Measurements from ENCODE around the gene KCTD5. TPM values are rescaled to one million over a fixed set of nuclear protein-coding genes. Genes with fewer than 3 reads are reported as not detected.

Gene KCTD5
- total and polyA plus RNA-seq, 4 donors: 17.1 to 31.8 (median 24.7) TPM

- H3K4me1 ChIP-seq (ENCODE audit: control insufficient read depth in 5 of 5, insufficient read depth in 5 of 5, low read length in 5 of 5): no peaks in the 10 kb centered on the region
- WGBS, 2 donors: 92 to 93% methylated on average over 29 of the region's 29 CpGs
- H3K36me3 ChIP-seq (ENCODE audit: control insufficient read depth in 4 of 4, insufficient read depth in 4 of 4, low read length in 4 of 4): peaks cover 7 to 83% (median 10%) of the 10 kb centered on the region in 4 donors
- no peak for DNase-seq
- H3K4me3 ChIP-seq: no peak overlapping the region
- no peaks in the 10 kb centered on the region for H3K9me3 ChIP-seq (ENCODE audit: control insufficient read depth in 4 of 4, insufficient read depth in 3 of 4, low read length in 3 of 4)
- ATAC-seq (ENCODE audit: insufficient read depth, low FRiP score): no peak
- no peak overlapping the region for H3K27ac ChIP-seq (ENCODE audit: low read depth in 1 of 2, low read length in 1 of 2)
- no peak overlapping the region for H3K9ac ChIP-seq (ENCODE audit: insufficient read depth in 1 of 2, low read length in 2 of 2)
- no peak for TF ChIP-seq CTCF (IDR thresholded peaks at IDR 0.05; ENCODE audit: control extremely low read depth, extremely low read depth)
- H3K27me3 ChIP-seq (ENCODE audit: control insufficient read depth in 3 of 3, insufficient read depth in 3 of 3, low read length in 2 of 3): no peaks in the 10 kb centered on the region
These were observed 19.6 kb downstream of the KCTD5 start for GRCh38 chr16:2701713-2702437.

- H3K36me3 ChIP-seq (ENCODE audit: control insufficient read depth in 4 of 4, insufficient read depth in 4 of 4, low read length in 4 of 4): peaks cover 5 to 83% (median 11%) of the 10 kb centered on the region in 4 donors
- H3K4me3 ChIP-seq: no peak overlapping the region
- no peaks in the 10 kb centered on the region for H3K4me1 ChIP-seq (ENCODE audit: control insufficient read depth in 5 of 5, insufficient read depth in 5 of 5, low read length in 5 of 5)
- H3K9me3 ChIP-seq (ENCODE audit: control insufficient read depth in 4 of 4, insufficient read depth in 3 of 4, low read length in 3 of 4): no peaks in the 10 kb centered on the region
- WGBS, 2 donors: 97 to 99% methylated on average over 13 of the region's 13 CpGs
- no peak overlapping the region for H3K27ac ChIP-seq (ENCODE audit: low read depth in 1 of 2, low read length in 1 of 2)
- no peaks in the 10 kb centered on the region for H3K27me3 ChIP-seq (ENCODE audit: control insufficient read depth in 3 of 3, insufficient read depth in 3 of 3, low read length in 2 of 3)
- TF ChIP-seq CTCF (IDR thresholded peaks at IDR 0.05; ENCODE audit: control extremely low read depth, extremely low read depth): no peak
- DNase-seq (no peak), ATAC-seq (ENCODE audit: insufficient read depth, low FRiP score) (no peak)
- no peak overlapping the region for H3K9ac ChIP-seq (ENCODE audit: insufficient read depth in 1 of 2, low read length in 2 of 2)
These were observed 20.1 kb downstream of the KCTD5 start for GRCh38 chr16:2702438-2702825.

- 93 to 95% methylated on average over 26 to 28 of the region's 28 CpGs for WGBS, 2 donors
- no peaks in the 10 kb centered on the region for H3K9me3 ChIP-seq (ENCODE audit: control insufficient read depth in 4 of 4, insufficient read depth in 3 of 4, low read length in 3 of 4)
- peaks cover 5 to 86% (median 13%) of the 10 kb centered on the region in 4 donors for H3K36me3 ChIP-seq (ENCODE audit: control insufficient read depth in 4 of 4, insufficient read depth in 4 of 4, low read length in 4 of 4)
- no peak for TF ChIP-seq CTCF (IDR thresholded peaks at IDR 0.05; ENCODE audit: control extremely low read depth, extremely low read depth)
- no peak overlapping the region for H3K27ac ChIP-seq (ENCODE audit: low read depth in 1 of 2, low read length in 1 of 2)
- H3K4me3 ChIP-seq: no peak overlapping the region
- DNase-seq (no peak), ATAC-seq (ENCODE audit: insufficient read depth, low FRiP score) (no peak)
- H3K27me3 ChIP-seq (ENCODE audit: control insufficient read depth in 3 of 3, insufficient read depth in 3 of 3, low read length in 2 of 3): no peaks in the 10 kb centered on the region
- no peaks in the 10 kb centered on the region for H3K4me1 ChIP-seq (ENCODE audit: control insufficient read depth in 5 of 5, insufficient read depth in 5 of 5, low read length in 5 of 5)
- H3K9ac ChIP-seq (ENCODE audit: insufficient read depth in 1 of 2, low read length in 2 of 2): no peak overlapping the region
These were observed 20.8 kb downstream of the KCTD5 start for GRCh38 chr16:2702871-2703745.

All from lung (tissue), 12 donors.